GM12878 (cell line): Measurements from ENCODE around the gene CPSF6. TPM values are rescaled to one million over a fixed set of nuclear protein-coding genes. Genes with fewer than 3 reads are reported as not detected.

Experiments
- ATAC-seq: fragments of 200-7000 bp; cut with Tn5 transposase; 3 replicates; pipeline ENCODE4 v1.9.1; 2020; ENCODE audit warnings: mild to moderate bottlenecking, moderate library complexity
- BruUV-seq: library from RNA; stranded (reverse); fragments of 400-500 nt; replicated peaks from 2 replicates; lab custom pipeline; 2021; lab: Mats Ljungman, UMichigan
- CTCF ChIA-PET: fragments of 300-600 bp; sonication (Branson Sonifier 250); formaldehyde crosslinking; extraction: SDS; loops from one replicate; lab custom pipeline; 2021; ENCODE audit warnings: inconsistent platforms; lab: Yijun Ruan, JAX
- POLR2A ChIA-PET: fragments of 350-600 bp; formaldehyde crosslinking; extraction: SDS; loops from one replicate; lab custom pipeline; 2021; ENCODE audit warnings: inconsistent platforms; lab: Charles Lee
- RAD21 ChIA-PET: fragments of 300-600 bp; sonication (Branson Sonifier 250); formaldehyde crosslinking; loops from one replicate; lab custom pipeline; 2023; ENCODE audit warnings: antibody characterized with exemption; ENCODE audit not compliant: unreplicated experiment; lab: Charles Lee
- SMC1A ChIA-PET: fragments of 300-600 bp; sonication (Branson Sonifier 250); formaldehyde crosslinking; loops from one replicate; lab custom pipeline; 2023; ENCODE audit not compliant: unreplicated experiment, uncharacterized antibody; lab: Charles Lee
- DNase-seq: peaks from one replicate; pipeline ENCODE4 v3.0.0-alpha.2; 2011; ENCODE audit warnings: low read depth, low spot score
- FAIRE-seq: peaks from 3 replicates; lab custom pipeline; 2011; peaks lifted over from hg19 to GRCh38; lab: Jason Lieb, UNC
- H2AFZ ChIP-seq: 2 replicates; pipeline ENCODE4 v1.6.0; 2011; ENCODE audit warnings: low read depth, low read length, control low read depth; ENCODE audit not compliant: control insufficient read depth
- H3K27ac ChIP-seq: 2 replicates; pipeline ENCODE4 v1.5.1; 2011; ENCODE audit warnings: control low read depth; ENCODE audit not compliant: control insufficient read depth, insufficient read depth
- H3K27me3 ChIP-seq, 2 experiments: replicated peaks in 1 of 2; 2 replicates each; pipeline versions ENCODE4 v1.6.0 to v1.6.1; 2011; ENCODE audit warnings: low read length in 1 of 2; ENCODE audit not compliant: control insufficient read depth in 2 of 2, insufficient read depth in 2 of 2
- H3K36me3 ChIP-seq, 2 experiments: 2 replicates each; pipeline ENCODE4 v1.5.1; 2011; ENCODE audit warnings: low read length in 1 of 2; ENCODE audit not compliant: control insufficient read depth in 2 of 2, insufficient read depth in 2 of 2
- H3K4me1 ChIP-seq: 2 replicates; pipeline ENCODE4 v1.6.1; 2011; ENCODE audit warnings: mild to moderate bottlenecking, low read length, moderate library complexity, mixed read lengths; ENCODE audit not compliant: control insufficient read depth, insufficient read depth
- H3K4me2 ChIP-seq: 2 replicates; pipeline ENCODE4 v1.6.0; 2011; ENCODE audit warnings: control low read depth; ENCODE audit not compliant: control insufficient read depth, insufficient read depth
- H3K4me3 ChIP-seq: fragments of 200-600 bp; sonication (generic); 2 replicates; pipeline ENCODE4 v1.5.1; 2016
- H3K79me2 ChIP-seq: 2 replicates; pipeline ENCODE4 v1.6.0; 2011; ENCODE audit warnings: low read length; ENCODE audit not compliant: control insufficient read depth, insufficient read depth
- H3K9ac ChIP-seq: 2 replicates; pipeline ENCODE4 v1.8.0; 2011; ENCODE audit warnings: low read length, control low read depth, mixed read lengths; ENCODE audit not compliant: control insufficient read depth, insufficient read depth
- H3K9me3 ChIP-seq: replicated peaks from 3 replicates; pipeline ENCODE4 v1.5.1; 2011; ENCODE audit warnings: mild to moderate bottlenecking, low read length; ENCODE audit not compliant: control insufficient read depth, insufficient read depth
- H4K20me1 ChIP-seq: 2 replicates; pipeline ENCODE4 v1.6.0; 2011; ENCODE audit not compliant: control insufficient read depth, insufficient read depth
- BACH1 ChIP-seq: fragments of 450-650 bp; IDR thresholded peaks from 2 replicates; pipeline ENCODE4 v1.6.1; 2017; ENCODE audit warnings: mild to moderate bottlenecking, borderline replicate concordance
- CBX3 ChIP-seq: fragments of 200-600 bp; sonication (generic); IDR thresholded peaks from 2 replicates; pipeline ENCODE4 v1.6.1; 2016; ENCODE audit warnings: low read depth, borderline replicate concordance
- CHD2 ChIP-seq: IDR thresholded peaks from 2 replicates; pipeline ENCODE4 v1.6.1; 2011; ENCODE audit warnings: low read depth, low read length, improper control_type of control experiment, borderline replicate concordance
- FOS ChIP-seq: IDR thresholded peaks from 3 replicates; pipeline ENCODE4 v1.6.1; 2011; ENCODE audit warnings: borderline replicate concordance; ENCODE audit not compliant: insufficient read length; ENCODE audit errors: extremely low read depth
- KLF5 ChIP-seq: fragments of 450-650 bp; IDR thresholded peaks from 2 replicates; pipeline ENCODE4 v1.6.1; 2014; ENCODE audit warnings: mild to moderate bottlenecking; ENCODE audit not compliant: partially characterized antibody
- LARP7 ChIP-seq: fragments of 450-650 bp; IDR thresholded peaks from 2 replicates; pipeline ENCODE4 v1.6.1; 2017; ENCODE audit warnings: mild to moderate bottlenecking
- MAX ChIP-seq: IDR thresholded peaks from 2 replicates; pipeline ENCODE4 v1.6.1; 2012; ENCODE audit warnings: low read depth, low read length, improper control_type of control experiment
- NFXL1 ChIP-seq: fragments of 450-650 bp; IDR thresholded peaks from 2 replicates; pipeline ENCODE4 v1.6.1; 2017; ENCODE audit warnings: antibody characterized with exemption, mild to moderate bottlenecking, borderline replicate concordance
- NKRF ChIP-seq: fragments of 450-650 bp; conservative IDR thresholded peaks from 2 replicates; pipeline ENCODE4 v1.6.1; 2017; ENCODE audit warnings: mild to moderate bottlenecking, moderate library complexity
- RELA ChIP-seq: fragments of 450-650 bp; IDR thresholded peaks from 2 replicates; pipeline ENCODE4 v1.8.0; 2014; ENCODE audit warnings: borderline replicate concordance; ENCODE audit not compliant: partially characterized antibody
- RELB ChIP-seq: fragments of 450-650 bp; IDR thresholded peaks from 2 replicates; pipeline ENCODE4 v1.6.1; 2017; ENCODE audit warnings: low read depth, mild to moderate bottlenecking, moderate library complexity
- SMAD5 ChIP-seq: IDR thresholded peaks from 2 replicates; pipeline ENCODE4 v1.6.1; 2016; ENCODE audit warnings: antibody characterized with exemption, low read depth
- STAT1 ChIP-seq: fragments of 450-650 bp; conservative IDR thresholded peaks from 2 replicates; pipeline ENCODE4 v1.6.1; 2014; ENCODE audit warnings: antibody characterized with exemption, mild to moderate bottlenecking
- TBL1XR1 ChIP-seq: IDR thresholded peaks from 2 replicates; pipeline ENCODE4 v1.6.1; 2012; ENCODE audit warnings: low read depth, low read length, improper control_type of control experiment
- TCF3 ChIP-seq: IDR thresholded peaks from 2 replicates; pipeline ENCODE4 v1.6.1; 2012; ENCODE audit warnings: low read depth, mild to moderate bottlenecking, low read length, borderline replicate concordance; ENCODE audit not compliant: insufficient read depth
- YBX1 ChIP-seq: fragments of 450-650 bp; IDR thresholded peaks from 2 replicates; pipeline ENCODE4 v1.6.1; 2016; ENCODE audit warnings: antibody characterized with exemption
- ZBED1 ChIP-seq: IDR thresholded peaks from 2 replicates; pipeline ENCODE4 v1.6.1; 2016; ENCODE audit warnings: borderline replicate concordance
- ZBTB4 ChIP-seq: fragments of 450-650 bp; formaldehyde crosslinking; IDR thresholded peaks from 2 replicates; pipeline ENCODE4 v1.4.0; 2022; ENCODE audit warnings: mild to moderate bottlenecking, moderate library complexity
- ZNF274 ChIP-seq: IDR thresholded peaks from one replicate; pipeline ENCODE4 v1.8.0; 2011; ENCODE audit not compliant: insufficient read length, insufficient read depth
- WGBS: methylation state at CpG from one replicate; pipeline ENCODE4 v1.1.6; 2016; ENCODE audit warnings: low lambda C conversion rate; ENCODE audit not compliant: insufficient replicate concordance, insufficient coverage; ENCODE audit errors: missing lambda C conversion rate; 5-methylcytosine and 5-hydroxymethylcytosine counted together
- in situ Hi-C: fragments of 300-500 bp; cut with MboI; formaldehyde crosslinking; loops from 9 replicates; pipeline ENCODE4 v1.14.3; 2018; ENCODE audit warnings: mixed read lengths
- intact Hi-C: fragments of 100-400 bp; cut with micrococcal nuclease; formaldehyde crosslinking; loops from one replicate; pipeline ENCODE4 v1.14.2; 2022; ENCODE audit not compliant: unreplicated experiment
- polyA plus RNA-seq, 11 experiments: library from polyadenylated mRNA; depleted of rRNA in 4 of 11; unstranded in 6 of 11; stranded (reverse) in 5 of 11; fragments of >200 nt; fragmentation: Nextera tagmentation in 4 of 11; fragmentation: Illumina TruSeq in 1 of 11; extraction: Ambion mirVana in 4 of 11; extraction: Trizol in 1 of 11; gene quantifications; 1 replicate in 1 of 11; 2 replicates in 10 of 11; pipeline versions ENCODE4 v1.2.1 to v1.2.3, GENCODE V29; 2011 to 2016; ENCODE audit warnings: inconsistent platforms in 2 of 11, missing spikeins in 2 of 11, low read depth in 1 of 11
- total RNA-seq, 4 experiments: library from RNA; depleted of rRNA in 3 of 4; stranded (reverse); fragments of >200 nt in 3 of 4; fragmentation: Illumina TruSeq in 1 of 4; extraction: Trizol in 1 of 4; gene quantifications; 2 replicates each; pipeline versions ENCODE4 v1.2.1 to v1.2.3, GENCODE V29; 2013 to 2021

CPSF6 gene
- total and polyA plus RNA-seq, 10 of the 15 experiments (the other 5 are each of a cell fraction or from before 2014, with no cell fraction given), result 40.9 to 150 (median 79.1) TPM

- Histone ChIP-seq H3K4me1 (no peaks in the 10 kb centered on the region), H3K36me3 (peaks cover 0 to 10% of the 10 kb centered on the region in 2 experiments; a peak in 2 of 4 replicates), H3K27me3 (no peaks in the 10 kb centered on the region)
- no TSS peak for BruUV-seq
- no peak for TF ChIP-seq CBX3
- TF ChIP-seq CHD2, result no peak
- TF ChIP-seq BACH1, result no peak
- TF ChIP-seq LARP7, result no peak
- TF ChIP-seq FOS, result no peak
- no peak for TF ChIP-seq KLF5
- no peak for TF ChIP-seq NKRF
- no peak for TF ChIP-seq NFXL1
- no peak for TF ChIP-seq ZBTB4 (CRISPR knock-in tag)
- no peak for TF ChIP-seq TCF3
- no peak for TF ChIP-seq ZNF274
- no peak for TF ChIP-seq TBL1XR1
- no peak for TF ChIP-seq YBX1
- no peak for TF ChIP-seq ZBED1
- TF ChIP-seq RELB, result no peak
- TF ChIP-seq RELA, result no peak
- TF ChIP-seq SMAD5, result no peak
- TF ChIP-seq STAT1, result no peak
- TF ChIP-seq MAX, result no peak
- TF ChIP-seq, all 136 proteins: peak for 0
- in situ Hi-C loops, result no loop called here
- no peak for FAIRE-seq
- SMC1A ChIA-PET, result interaction anchor here (0.6 kb wide), 1 partner anchor 457 kb away, joined by 3 read pairs; no protein-coding TSS in a partner anchor
- POLR2A ChIA-PET, result no interaction called here
- DNase-seq, result no peak
- Histone ChIP-seq H3K4me2 (no peak overlapping the region), H2AFZ (no peak overlapping the region), H3K27ac (no peak overlapping the region), H3K9ac (no peak overlapping the region), H3K4me3 (no peak overlapping the region), H3K79me2 (no peaks in the 10 kb centered on the region), H4K20me1 (no peaks in the 10 kb centered on the region), H3K9me3 (no peaks in the 10 kb centered on the region)
- CTCF ChIA-PET, result interaction anchor here (1.0 to 1.3 kb wide), 2 partner anchors 18 kb away, joined by 3 read pairs; no protein-coding TSS in a partner anchor
- intact Hi-C loops, result no loop called here
- RAD21 ChIA-PET, result no interaction called here
- WGBS, result 52% methylated on average over 5 of the region's 5 CpGs
- ATAC-seq, result no peak
Observed at GRCh38 chr12:69272511-69272910, 33.1 kb downstream of the CPSF6 start.
